B cell (primary cell): ENCODE data around the gene ZNF81. TPM values are rescaled to one million over a fixed set of nuclear protein-coding genes. Genes with fewer than 3 reads are reported as not detected.
"Not testable (repeated sequence)": the region's sequence is repeated elsewhere in the genome, so short reads cannot be mapped to it uniquely, and the experiment has no call there.

Experiments used
- ATAC-seq: fragments of 200-7000 bp; cut with Tn5 transposase; one replicate; pipeline ENCODE4 v1.10.0; 2021; ENCODE audit warnings: low read depth, mild to moderate bottlenecking, moderate number of reproducible peaks, moderate library complexity
- CTCF ChIA-PET: fragments of 350-600 bp; sonication (Branson Sonifier 250); formaldehyde crosslinking; loops from one replicate; lab custom pipeline; 2021; ENCODE audit warnings: antibody characterized with exemption, inconsistent platforms; lab: Charles Lee
- POLR2A ChIA-PET: fragments of 350-600 bp; sonication (Branson Sonifier 250); formaldehyde crosslinking; loops from one replicate; lab custom pipeline; 2021; ENCODE audit warnings: antibody characterized with exemption; lab: Charles Lee
- DNase-seq: peaks from one replicate; pipeline ENCODE4 v3.0.0; 2013
- H2AFZ ChIP-seq: 2 replicates; pipeline ENCODE4 v1.6.1; 2012; ENCODE audit warnings: mild to moderate bottlenecking, low read depth, low read length; ENCODE audit not compliant: insufficient read depth, poor library complexity, severe bottlenecking
- H3K27ac ChIP-seq, 2 donors: 1 replicate in 1 of 2; 2 replicates in 1 of 2; pipeline ENCODE4 v1.5.1; 2012 to 2013; ENCODE audit warnings: low read length in 2 of 2, mild to moderate bottlenecking in 2 of 2, moderate library complexity in 1 of 2
- H3K27me3 ChIP-seq, 4 experiments: fragments of 200-600 bp in 1 of 4; sonication (generic) in 1 of 4; replicated peaks in 1 of 4; 1 replicate in 2 of 4; 2 replicates in 2 of 4; pipeline versions ENCODE4 v1.6.1 to v1.7.0; 2013 to 2016; ENCODE audit warnings: low read length in 3 of 4, mild to moderate bottlenecking in 2 of 4, mixed read lengths in 1 of 4, moderate library complexity in 1 of 4; ENCODE audit not compliant: insufficient read depth in 4 of 4, control insufficient read depth in 3 of 4; ENCODE audit errors: control extremely low read depth in 1 of 4
- H3K36me3 ChIP-seq, 2 experiments: replicated peaks in 1 of 2; 1 replicate in 1 of 2; 2 replicates in 1 of 2; pipeline versions ENCODE4 v1.6.1 to v1.7.1; 2013; ENCODE audit warnings: low read length in 1 of 2; ENCODE audit not compliant: insufficient read depth in 2 of 2, control insufficient read depth in 1 of 2; ENCODE audit errors: control extremely low read depth in 1 of 2, extremely low read depth in 1 of 2
- H3K4me1 ChIP-seq, 2 donors: fragments of 200-600 bp in 1 of 2; sonication (generic) in 1 of 2; 1 replicate in 1 of 2; 2 replicates in 1 of 2; pipeline versions ENCODE4 v1.5.1 to v1.6.1; 2013 to 2017; ENCODE audit warnings: low read length in 2 of 2; ENCODE audit not compliant: control insufficient read depth in 2 of 2, insufficient read depth in 2 of 2
- H3K4me2 ChIP-seq: replicated peaks from 2 replicates; pipeline ENCODE3; 2012; ENCODE audit warnings: mild to moderate bottlenecking, low read depth, low read length; ENCODE audit not compliant: poor library complexity, severe bottlenecking
- H3K4me3 ChIP-seq, 5 experiments: fragments of 200-600 bp in 1 of 5; sonication (generic) in 1 of 5; 1 replicate in 3 of 5; 2 replicates in 2 of 5; pipeline versions ENCODE4 v1.5.1 to v1.7.0; 2011 to 2016; ENCODE audit warnings: low read length in 4 of 5, mild to moderate bottlenecking in 4 of 5, low read depth in 2 of 5, control low read depth in 1 of 5, moderate library complexity in 1 of 5; ENCODE audit not compliant: insufficient read depth in 1 of 5; ENCODE audit errors: control extremely low read depth in 1 of 5, extremely low read depth in 1 of 5
- H3K79me2 ChIP-seq: fragments of 200-600 bp; sonication (generic); one replicate; pipeline ENCODE4 v1.6.0; 2016; ENCODE audit warnings: low read length; ENCODE audit not compliant: control insufficient read depth, insufficient read depth
- H3K9ac ChIP-seq: fragments of 200-600 bp; sonication (generic); 2 replicates; pipeline ENCODE4 v1.6.1; 2017; ENCODE audit warnings: mild to moderate bottlenecking, low read length, moderate library complexity
- H3K9me3 ChIP-seq, 3 donors: one replicate each; pipeline versions ENCODE4 v1.6.1 to v1.7.1; 2013; ENCODE audit warnings: low read length in 2 of 3; ENCODE audit not compliant: control insufficient read depth in 2 of 3, insufficient read depth in 1 of 3; ENCODE audit errors: control extremely low read depth in 1 of 3
- H4K20me1 ChIP-seq: 2 replicates; pipeline ENCODE4 v1.6.0; 2012; ENCODE audit warnings: mild to moderate bottlenecking, low read length; ENCODE audit not compliant: insufficient read depth, control insufficient read depth, poor library complexity, severe bottlenecking
- H3K27ac Mint-ChIP-seq: one replicate; pipeline ENCODE4 v1.8.0; 2021; ENCODE audit warnings: mixed read lengths
- H3K27me3 Mint-ChIP-seq: one replicate; pipeline ENCODE4 v1.8.0; 2021; ENCODE audit warnings: mixed read lengths
- H3K4me1 Mint-ChIP-seq: one replicate; pipeline ENCODE4 v1.8.0; 2021; ENCODE audit warnings: mixed read lengths
- H3K4me3 Mint-ChIP-seq: one replicate; pipeline ENCODE4 v1.8.0; 2021; ENCODE audit warnings: mixed read lengths
- H3K9me3 Mint-ChIP-seq: one replicate; pipeline ENCODE4 v1.8.0; 2022; ENCODE audit warnings: mixed read lengths; ENCODE audit not compliant: insufficient read depth
- EZH2 ChIP-seq: IDR thresholded peaks from 2 replicates; pipeline ENCODE4 v1.6.1; 2012; ENCODE audit warnings: borderline replicate concordance, low read depth, mild to moderate bottlenecking, moderate library complexity, low read length; ENCODE audit not compliant: insufficient read depth, poor library complexity, severe bottlenecking
- WGBS: methylation state at CpG from one replicate; pipeline ENCODE4 v1.1.5; 2013; ENCODE audit warnings: missing lambda C conversion rate; ENCODE audit not compliant: insufficient coverage; 5-methylcytosine and 5-hydroxymethylcytosine counted together
- intact Hi-C: fragments of 100-400 bp; cut with micrococcal nuclease; formaldehyde crosslinking; loops from one replicate; pipeline ENCODE4 v1.10.0; 2022
- polyA plus RNA-seq: library from polyadenylated mRNA; depleted of rRNA; stranded (reverse); fragments of >200 nt; gene quantifications from 2 replicates; pipeline ENCODE4 v1.2.3, GENCODE V29; 2012
- total RNA-seq, 2 donors: library from RNA; stranded (reverse); fragments of 120-200 nt in 1 of 2; gene quantifications; 1 replicate in 1 of 2; 2 replicates in 1 of 2; pipeline versions ENCODE4 v1.2.3 to v1.2.4, GENCODE V29; 2013 to 2022
- TF ChIP-seq, protein P1 (sequence below): fragments of 200-600 bp; IDR thresholded peaks from one replicate; pipeline ENCODE4 v1.8.0; 2022; ENCODE audit warnings: antibody characterized with exemption, mild to moderate bottlenecking

ZNF81 gene
- total and polyA plus RNA-seq, 2 donors (not counting 1 experiment from before 2014, with no cell fraction given) = 3.5 to 17.7 TPM

DNA sequence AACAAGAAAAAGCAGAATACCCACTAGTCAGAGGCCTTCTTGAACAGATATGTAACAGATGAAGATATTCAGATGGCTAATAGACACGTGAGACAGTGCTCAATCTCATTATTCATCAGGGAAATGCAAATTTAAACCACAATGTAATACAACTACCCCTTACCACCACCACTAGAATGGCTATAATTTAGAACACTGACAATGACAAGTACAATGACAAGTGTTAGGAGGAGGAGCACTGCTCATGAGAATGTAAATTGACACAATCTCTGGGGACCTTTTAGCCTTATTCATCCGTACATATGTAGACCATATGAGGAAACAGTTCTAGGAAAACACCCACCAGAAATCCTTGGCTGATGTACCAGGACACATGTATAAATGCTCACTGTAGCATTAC is 13.1 kb downstream of the ZNF81 start:
- Mint-ChIP-seq H3K4me3 (no peak overlapping the region), H3K27me3 (no peaks in the 10 kb centered on the region), H3K9me3 (no peaks in the 10 kb centered on the region), H3K4me1 (peaks cover 8% of the 10 kb centered on the region), H3K27ac (no peak overlapping the region)
- no CpG with 5 or more reads among the region's 2 CpGs for WGBS
- peaks cover 5% of the 10 kb centered on the region in 2 donors for H3K4me1 ChIP-seq
- TF ChIP-seq, protein P1, sequence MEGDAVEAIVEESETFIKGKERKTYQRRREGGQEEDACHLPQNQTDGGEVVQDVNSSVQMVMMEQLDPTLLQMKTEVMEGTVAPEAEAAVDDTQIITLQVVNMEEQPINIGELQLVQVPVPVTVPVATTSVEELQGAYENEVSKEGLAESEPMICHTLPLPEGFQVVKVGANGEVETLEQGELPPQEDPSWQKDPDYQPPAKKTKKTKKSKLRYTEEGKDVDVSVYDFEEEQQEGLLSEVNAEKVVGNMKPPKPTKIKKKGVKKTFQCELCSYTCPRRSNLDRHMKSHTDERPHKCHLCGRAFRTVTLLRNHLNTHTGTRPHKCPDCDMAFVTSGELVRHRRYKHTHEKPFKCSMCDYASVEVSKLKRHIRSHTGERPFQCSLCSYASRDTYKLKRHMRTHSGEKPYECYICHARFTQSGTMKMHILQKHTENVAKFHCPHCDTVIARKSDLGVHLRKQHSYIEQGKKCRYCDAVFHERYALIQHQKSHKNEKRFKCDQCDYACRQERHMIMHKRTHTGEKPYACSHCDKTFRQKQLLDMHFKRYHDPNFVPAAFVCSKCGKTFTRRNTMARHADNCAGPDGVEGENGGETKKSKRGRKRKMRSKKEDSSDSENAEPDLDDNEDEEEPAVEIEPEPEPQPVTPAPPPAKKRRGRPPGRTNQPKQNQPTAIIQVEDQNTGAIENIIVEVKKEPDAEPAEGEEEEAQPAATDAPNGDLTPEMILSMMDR = no peak
- no peak for TF ChIP-seq EZH2
- H3K79me2 ChIP-seq = peaks cover 5% of the 10 kb centered on the region
- CTCF ChIA-PET = no interaction called here
- no peak for ATAC-seq
- H3K9me3 ChIP-seq = no peaks in the 10 kb centered on the region
- POLR2A ChIA-PET = no interaction called here
- peak; percentile 11 for DNase-seq
- no peak overlapping the region for H3K27ac ChIP-seq
- intact Hi-C loops = no loop called here
- H3K9ac ChIP-seq = no peak overlapping the region
- no peaks in the 10 kb centered on the region for H4K20me1 ChIP-seq
- H3K4me3 ChIP-seq = no peak overlapping the region
- H2AFZ ChIP-seq = no peak overlapping the region
- H3K4me2 ChIP-seq = no peak overlapping the region
- no peaks in the 10 kb centered on the region for H3K27me3 ChIP-seq
- H3K36me3 ChIP-seq = peaks cover 6 to 14% of the 10 kb centered on the region in 2 experiments

DNA sequence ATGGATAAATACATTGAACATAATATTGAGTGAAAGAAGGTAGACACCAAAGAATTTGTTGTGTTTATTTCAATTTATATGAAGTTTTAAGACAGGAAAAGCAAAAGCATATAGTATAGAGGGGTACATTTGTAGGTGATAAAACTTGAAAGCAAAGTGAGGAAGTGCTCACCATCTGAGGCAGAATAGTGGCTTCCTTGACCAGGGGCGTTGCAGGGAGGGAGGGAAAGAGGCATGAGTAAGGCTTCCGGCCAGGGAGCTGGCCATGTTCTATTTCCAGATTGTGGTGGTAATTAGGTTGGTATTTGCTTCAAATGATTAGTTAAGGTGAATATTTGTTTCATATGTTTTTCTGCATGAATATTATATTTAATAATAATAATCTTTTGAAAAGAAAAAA is 13.7 kb downstream of the ZNF81 start:
- H3K9ac ChIP-seq, H3K4me3 ChIP-seq, H3K27me3 Mint-ChIP-seq, H3K27ac ChIP-seq, H2AFZ ChIP-seq, H3K4me2 ChIP-seq, H3K9me3 ChIP-seq, H3K27me3 ChIP-seq, H3K4me1 ChIP-seq, H3K4me3 Mint-ChIP-seq, H3K9me3 Mint-ChIP-seq, H3K27ac Mint-ChIP-seq, H3K4me1 Mint-ChIP-seq, ATAC-seq, CTCF ChIA-PET, DNase-seq, H4K20me1 ChIP-seq, H3K79me2 ChIP-seq, intact Hi-C loops, POLR2A ChIA-PET: not testable (repeated sequence)
- peaks cover 6 to 14% of the 10 kb centered on the region in 2 experiments for H3K36me3 ChIP-seq
- no CpG with 5 or more reads among the region's 2 CpGs for WGBS
